HG03432 (cell line): ENCODE results near the gene PCNT.

Experiments used
- ATAC-seq: cut with Tn5 transposase; IDR thresholded peaks from one replicate; pipeline ENCODE4 v1.9.1; 2021; ENCODE audit warnings: mild to moderate bottlenecking, moderate library complexity; ENCODE audit not compliant: unreplicated experiment

The PCNT gene

DNA sequence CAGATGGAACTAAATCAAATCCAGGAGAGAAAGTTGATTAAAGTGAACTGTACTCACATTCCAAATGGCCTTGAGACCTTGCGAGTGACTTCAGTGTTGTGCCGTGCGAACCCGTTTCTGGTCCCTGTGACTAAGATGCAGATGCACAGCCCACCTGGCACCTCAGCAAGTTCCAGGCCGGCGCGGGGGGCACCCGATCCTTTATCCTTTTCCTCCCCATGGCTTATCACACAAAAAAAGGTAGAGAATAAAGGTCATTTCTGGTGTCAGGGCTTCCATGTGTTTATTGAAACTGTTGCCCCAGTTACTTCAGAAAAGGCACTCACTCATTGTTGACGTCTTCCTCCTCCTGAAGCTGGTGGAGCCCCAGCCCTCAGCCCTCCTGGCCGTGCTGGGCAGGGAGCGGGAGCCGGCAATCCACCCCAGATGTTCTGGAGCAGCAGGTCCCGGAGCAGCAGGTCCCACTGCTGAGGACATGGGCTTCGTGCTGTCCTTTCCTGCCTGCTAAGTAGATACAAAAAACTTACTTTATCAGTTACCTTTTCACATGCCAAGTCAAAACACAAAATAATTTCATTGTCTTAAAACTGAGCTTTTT, 53.0 kb downstream of the PCNT start:
- no peak for ATAC-seq

DNA sequence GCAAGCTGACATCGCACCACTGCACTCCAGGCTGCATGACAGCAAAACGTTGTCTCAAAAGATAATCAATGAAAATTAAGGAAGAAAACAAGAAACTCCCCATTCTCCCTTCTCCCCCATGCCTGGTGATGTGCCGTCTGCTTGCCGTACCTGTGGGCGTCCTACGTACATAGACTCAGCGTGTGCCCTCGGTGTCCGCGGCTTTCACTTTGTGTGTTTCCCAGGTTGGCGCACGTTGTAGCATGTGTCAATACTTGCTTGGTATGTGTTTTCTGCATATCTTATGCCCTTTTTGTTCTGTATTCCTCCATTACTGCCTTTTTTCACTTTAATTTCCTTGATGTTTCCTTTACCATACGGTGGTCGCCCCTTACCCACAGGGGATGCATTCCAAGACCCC, 53.8 kb downstream of the PCNT start:
- no peak for ATAC-seq

DNA sequence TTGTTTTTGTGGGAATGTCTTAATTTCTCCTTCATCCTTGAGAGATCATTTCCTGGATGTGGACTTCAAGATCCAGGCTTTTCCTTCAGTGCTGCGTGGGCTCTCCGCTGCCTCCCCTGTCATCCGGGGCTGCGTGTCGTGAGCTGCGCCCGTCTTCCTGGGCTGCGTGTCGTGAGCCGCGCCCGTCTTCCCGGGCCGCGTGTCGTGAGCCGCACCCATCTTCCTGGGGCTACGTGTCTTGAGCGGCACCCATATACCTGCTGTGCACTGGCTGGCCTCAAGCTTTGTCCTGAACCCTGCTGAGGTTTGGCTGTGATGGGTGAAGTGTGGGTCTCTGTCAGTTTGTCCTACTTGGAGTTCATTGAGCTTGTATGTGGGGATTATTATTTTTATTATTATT, 55.1 kb downstream of the PCNT start:
- no peak for ATAC-seq

DNA sequence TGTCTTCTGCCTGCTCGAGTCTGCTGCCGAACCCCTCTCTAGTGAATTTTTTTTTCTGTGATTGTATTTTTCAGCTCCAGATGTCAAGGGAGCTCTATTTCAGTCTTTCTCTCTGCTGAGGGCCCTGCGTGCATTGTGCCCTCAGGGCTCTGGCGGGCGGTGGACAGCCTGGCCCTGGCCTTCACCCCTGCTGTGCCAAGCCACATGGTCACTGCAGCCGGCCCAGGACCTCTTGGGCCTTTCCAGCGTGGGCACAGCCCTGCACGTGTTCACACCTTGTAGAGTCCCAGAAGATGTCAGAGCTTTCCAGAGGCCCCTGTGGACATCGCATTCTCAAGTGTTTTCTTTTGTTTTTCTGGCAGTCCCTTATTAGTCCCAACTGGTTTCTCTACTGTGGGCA, 55.7 kb downstream of the PCNT start:
- ATAC-seq = no peak

DNA sequence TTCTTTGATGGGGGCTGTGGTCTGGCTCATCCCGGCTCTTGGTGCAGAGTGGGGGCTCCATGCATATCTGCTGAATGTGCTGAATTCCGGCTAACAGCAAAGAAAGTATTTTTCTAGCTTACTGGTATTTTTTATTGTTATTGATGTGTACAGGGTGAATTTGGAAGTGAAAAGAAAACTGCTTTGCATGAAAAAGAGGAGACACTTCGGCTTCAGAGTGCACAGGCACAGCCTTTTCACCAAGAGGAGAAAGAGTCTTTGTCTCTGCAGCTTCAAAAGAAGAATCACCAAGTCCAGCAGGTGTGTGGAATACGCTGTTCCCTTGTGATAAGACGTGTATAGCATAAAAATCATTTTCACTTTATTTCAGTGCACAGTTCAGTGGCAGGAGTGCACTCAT, 57.6 kb downstream of the PCNT start:
- ATAC-seq = no peak

DNA sequence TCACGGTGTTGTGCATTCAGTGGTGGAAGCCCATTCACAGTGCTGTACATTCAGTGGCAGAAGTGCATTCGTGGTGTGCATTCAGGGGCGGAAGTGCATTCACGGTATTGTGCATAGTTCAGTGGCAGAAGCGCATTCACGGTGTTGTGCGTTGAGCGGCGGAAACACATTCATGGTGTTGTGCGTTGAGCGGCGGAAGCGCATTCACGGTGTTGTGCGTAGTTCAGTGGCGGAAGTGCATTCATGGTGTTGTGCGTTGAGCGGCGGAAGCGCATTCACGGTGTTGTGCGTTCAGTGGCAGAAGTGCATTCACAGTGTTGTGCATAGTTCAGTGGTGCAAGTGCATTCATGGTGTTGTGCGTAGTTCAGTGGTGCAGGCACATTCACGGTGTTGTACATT, 60.6 kb downstream of the PCNT start:
- no peak for ATAC-seq

DNA sequence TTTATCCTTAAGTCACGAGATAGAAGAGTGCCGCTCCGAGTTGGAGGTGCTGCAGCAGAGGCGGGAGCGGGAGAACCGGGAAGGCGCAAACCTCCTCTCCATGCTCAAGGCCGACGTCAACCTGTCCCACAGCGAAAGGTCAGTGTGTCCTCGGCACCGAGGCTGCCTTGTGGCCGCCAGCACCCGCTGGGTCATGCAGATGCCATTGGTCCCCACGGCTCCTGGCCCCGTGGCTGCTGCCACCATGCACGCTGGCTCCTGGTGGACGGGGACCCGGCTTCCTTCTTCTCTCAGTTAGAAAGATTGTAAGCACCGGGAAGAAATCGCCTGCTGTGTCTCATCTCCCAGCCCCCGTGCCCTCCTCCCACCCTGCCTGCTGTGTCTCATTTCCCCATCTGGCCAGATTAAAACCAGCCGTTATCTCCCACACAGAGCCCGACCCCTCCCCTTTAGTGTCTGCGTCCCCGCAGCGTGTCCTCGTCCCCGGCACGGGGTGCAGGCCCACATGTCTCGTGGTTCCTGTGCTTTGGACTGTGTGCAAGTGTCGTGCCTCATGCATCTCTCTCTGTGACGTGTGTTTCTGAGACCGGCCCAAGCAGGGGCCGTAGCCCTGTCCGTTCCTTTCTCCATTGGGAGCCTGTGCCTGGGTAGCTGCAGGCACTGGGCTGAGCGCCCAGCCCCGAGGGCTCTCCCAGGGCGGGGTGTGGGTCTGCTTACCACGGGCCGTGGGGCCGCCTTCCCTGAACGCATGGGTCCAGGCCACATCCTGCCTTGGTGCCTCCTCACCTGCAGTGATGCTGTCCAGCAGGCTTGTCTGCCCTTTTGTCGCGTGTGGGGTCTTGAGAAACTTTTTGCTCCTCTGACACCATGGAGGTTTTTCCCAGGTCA, 62.1 kb downstream of the PCNT start:
- ATAC-seq = no peak

DNA sequence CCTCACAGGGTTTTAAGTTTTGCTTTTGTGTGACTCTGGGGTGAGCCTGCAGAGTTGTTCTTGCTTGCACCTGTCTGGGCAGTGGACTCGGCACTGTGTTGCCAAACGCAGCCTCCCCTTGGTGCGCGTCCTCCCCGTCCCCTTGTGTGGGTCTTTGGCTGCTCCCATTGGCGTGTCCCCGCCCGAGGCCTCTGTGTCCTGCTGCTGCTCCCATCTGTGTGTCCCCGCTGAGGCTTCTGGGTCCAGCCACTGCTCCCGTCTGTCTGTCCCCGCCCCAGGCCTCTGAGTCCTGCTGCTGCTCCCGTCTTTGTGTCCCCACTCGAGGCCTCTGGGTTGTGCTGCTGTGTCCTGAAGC, 62.8 kb downstream of the PCNT start:
- ATAC-seq = no peak

DNA sequence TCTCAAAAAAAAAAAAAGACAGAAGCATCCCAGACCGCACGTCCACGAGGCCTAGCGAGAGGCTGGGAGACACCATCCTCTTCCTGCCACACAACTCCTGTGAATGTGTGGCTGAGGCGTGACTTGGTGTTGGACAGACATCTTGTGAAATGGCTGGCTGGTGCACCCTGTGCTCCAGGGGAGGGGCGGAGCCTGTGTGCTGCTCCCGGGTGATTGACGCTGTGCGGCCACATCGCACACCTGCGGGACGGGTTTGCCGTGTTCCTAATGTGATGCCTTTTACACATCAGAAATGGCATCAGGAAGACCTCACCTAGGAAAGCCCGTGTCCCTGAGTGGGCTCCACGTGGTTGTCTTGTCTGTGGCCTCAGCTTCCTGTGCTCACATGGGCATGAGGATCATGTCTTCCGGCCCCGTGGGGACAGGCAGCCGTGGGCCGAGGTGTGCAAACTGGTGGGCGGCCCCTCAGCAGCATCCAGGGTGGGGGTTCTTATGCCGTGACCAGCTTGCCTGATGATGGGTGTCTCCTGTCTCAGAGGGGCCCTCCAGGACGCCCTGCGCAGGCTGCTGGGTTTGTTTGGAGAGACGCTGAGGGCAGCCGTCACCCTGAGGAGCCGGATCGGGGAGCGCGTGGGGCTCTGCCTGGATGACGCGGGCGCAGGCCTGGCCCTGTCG, 64.4 kb downstream of the PCNT start:
- no peak for ATAC-seq

DNA sequence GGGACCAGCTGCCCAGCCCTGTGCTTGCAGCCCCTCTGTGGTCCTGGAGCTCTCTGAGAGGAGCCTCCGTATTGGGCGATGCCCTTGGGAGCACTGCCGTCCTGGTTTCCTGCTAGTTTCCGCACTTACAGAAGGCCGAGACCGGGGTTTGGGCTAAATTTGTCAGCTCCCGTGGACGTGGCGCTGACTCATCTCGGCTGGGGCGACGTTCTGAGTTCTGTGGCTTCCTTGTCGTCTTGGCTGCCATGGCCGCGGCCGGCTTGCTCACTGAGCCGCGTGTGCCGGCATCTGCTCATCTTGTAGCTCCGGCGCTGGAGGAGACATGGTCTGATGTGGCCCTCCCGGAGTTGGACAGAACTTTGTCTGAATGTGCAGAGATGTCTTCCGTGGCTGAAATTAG, 64.9 kb downstream of the PCNT start:
- no peak for ATAC-seq

DNA sequence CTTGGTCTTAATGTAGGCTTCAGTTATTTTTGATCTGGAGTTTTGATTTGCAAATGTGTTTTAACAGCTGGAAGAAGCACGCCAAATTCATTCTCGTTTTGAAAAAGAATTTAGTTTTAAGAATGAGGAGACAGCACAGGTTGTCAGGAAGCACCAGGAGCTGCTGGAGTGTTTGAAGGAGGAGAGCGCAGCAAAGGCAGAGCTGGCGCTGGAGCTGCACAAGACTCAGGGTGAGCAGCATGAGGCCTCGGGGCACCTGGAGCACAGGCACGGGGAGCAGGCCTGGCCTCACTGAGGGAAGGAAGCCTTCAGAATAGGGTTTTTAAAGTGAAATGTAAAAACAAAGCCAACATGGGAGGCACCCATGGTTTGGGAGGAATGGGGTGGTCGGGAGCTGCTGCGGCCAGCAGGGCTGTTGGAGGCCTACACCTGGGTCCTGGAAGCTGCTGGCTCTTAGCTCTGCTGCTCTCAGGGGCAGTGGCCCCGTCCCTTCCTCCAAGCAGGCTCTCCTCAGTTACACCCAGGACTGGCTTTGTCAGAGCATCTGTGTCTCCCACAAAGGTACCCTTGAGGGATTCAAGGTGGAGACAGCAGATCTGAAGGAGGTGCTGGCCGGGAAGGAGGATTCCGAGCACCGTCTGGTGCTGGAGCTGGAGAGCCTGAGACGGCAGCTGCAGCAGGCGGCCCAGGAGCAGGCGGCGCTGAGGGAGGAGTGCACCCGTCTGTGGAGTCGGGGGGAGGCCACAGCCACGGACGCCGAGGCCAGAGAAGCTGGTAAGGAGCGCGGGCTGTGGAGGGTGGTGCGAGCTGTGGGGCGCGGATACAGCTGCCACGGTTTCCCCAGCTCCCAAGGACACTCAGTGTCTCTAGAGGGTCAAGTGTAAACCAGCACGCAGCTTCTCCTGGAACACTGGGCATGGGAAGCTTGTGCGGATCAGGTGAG, 66.9 kb downstream of the PCNT start:
- ATAC-seq = no peak

DNA sequence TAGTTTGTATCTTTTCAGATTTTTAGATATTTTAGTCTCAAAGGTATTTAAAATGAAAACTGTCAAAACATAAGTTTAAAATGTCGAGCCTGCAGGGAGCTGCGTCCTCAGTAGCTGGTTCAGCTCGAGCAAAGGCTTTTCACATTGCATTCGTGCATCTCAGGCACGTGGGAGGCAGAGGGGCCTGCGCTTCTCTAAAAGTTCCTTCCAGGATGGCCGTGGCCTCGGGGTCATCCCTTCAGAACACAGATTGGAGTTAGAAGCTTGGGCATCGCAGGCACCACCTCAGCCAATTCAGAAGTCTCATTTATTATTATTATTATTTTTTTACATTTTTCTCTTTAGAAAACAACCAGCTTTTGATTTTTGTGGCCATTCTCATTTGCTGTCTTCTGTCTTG, 67.8 kb downstream of the PCNT start:
- no peak for ATAC-seq

DNA sequence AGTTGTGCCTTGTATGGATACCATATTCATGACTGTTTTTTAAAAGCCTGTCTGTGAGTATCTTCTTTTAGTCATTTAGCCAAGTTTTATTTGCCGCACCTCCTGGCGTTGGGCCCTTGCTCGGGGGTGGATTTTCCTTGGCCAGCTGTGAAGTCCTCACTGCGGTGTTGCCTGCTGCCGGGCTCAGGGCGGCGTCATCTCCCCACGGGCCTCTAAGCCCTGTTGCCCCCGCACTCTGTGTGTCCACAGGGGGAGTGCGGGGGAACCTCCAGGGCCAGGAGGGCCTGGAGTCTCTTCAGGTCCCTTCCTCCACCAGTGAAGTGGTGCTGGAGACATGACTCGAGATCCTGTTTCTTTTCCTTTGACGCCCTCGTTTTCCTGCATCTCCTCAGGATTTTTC, 69.0 kb downstream of the PCNT start:
- no peak for ATAC-seq

DNA sequence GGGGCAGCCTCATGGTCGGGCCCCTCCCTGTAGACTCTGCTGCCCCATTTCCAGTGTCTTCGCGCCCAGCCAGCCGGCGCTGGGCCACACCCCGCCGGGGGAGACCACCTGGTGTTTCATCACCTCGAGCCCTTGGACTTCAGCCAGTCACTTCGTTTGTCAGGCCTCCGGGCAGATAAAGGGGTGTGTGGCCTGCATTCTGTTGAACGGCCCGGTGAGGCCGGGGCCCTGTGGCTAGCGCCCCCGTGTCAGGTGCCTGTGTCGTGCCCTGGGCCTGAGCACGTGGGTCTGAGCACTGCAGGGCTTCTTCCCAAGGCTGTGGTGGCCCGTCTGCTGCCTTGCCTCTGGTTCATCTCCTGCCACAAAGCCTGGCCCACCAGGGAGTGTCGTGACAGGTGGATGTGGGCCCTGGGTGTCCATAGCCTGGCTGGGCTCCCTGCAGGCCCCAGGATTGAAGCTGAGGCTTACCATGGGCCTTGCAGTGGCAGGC, 69.5 kb downstream of the PCNT start:
- ATAC-seq = no peak

DNA sequence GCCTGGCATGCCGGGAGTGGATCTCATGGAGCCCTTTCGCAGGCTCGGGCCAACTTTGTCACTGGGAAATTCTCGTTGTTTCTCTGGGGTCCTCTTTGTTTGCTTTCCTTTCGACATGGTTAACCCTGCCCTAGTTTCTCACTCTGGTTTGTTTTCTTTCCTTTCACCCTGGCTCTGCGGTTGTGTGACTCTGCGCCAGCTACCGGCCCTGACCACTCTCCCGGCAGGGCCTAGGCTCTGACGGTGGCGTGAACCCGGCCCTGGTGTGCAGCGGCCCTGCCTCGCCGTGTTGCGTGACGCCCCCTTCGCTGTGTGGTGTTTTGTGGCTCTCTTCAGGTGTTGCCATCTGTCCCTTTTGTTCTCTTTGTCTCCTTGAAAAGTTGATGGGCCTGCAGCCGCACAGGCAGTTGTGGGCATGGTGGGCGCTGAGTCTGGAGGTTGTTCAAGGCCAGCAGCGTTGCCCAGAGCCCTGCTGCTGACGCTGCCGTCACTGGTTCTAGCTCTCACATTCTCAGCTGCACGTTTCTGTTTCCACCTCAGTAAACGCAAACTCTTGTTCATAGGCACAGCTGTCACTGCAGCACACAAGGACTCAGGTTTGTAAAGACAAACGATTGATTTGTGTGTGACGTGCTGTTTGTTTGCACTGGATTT, 70.1 kb downstream of the PCNT start:
- no peak for ATAC-seq

DNA sequence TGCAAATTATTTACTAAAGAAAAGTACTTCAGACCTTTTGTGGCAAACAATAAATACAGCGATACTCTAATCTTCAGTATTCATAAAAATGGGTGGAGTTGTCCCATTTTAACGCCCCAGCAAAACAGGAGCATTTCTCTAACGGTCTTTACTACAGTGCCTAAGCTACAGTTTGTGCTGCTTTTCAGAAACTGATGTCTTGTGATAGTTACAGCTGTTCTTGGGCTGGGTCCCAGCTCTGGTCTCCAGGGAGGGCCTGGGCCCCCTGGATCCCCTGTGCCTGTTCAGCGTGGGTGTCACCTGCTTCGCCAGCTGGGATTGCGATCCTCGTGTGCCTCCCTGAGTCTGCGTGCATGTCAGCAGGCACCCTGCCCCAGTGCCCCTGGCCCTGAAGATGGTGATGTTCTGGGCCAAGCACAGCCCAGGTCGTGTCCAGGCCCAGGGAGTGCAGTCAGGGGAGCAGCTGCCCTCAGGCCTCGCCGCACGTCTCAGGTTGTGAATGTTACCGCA, 70.7 kb downstream of the PCNT start:
- ATAC-seq = no peak

DNA sequence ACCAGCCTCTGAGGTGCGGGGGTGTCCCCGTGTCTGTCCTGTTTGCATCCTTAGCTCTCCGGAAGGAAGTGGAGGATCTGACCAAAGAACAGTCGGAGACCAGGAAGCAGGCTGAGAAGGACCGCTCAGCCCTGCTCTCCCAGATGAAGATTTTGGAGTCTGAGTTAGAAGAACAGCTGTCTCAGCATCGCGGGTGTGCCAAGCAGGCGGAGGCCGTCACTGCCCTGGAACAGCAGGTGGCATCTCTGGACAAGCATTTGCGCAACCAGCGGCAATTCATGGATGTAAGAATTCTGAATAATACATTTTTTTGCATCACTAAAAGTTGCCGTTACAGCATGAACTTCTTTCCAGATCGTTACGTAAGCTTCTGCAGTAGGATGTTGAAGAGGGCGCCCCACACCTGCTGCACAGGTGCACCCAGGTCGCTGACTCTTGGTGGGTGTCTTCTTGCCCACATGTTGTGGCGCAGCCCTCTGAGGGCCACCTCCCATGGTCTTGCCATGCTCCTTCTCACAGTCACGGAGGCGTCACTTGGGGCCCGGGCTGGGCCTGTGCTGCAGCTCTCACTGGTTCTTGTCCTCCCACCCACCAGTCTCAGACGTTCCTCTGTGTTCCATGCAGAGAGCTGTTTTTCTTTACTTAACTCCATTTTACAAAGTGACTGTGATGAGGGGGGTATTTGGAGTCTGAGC, 73.4 kb downstream of the PCNT start:
- no peak for ATAC-seq

DNA sequence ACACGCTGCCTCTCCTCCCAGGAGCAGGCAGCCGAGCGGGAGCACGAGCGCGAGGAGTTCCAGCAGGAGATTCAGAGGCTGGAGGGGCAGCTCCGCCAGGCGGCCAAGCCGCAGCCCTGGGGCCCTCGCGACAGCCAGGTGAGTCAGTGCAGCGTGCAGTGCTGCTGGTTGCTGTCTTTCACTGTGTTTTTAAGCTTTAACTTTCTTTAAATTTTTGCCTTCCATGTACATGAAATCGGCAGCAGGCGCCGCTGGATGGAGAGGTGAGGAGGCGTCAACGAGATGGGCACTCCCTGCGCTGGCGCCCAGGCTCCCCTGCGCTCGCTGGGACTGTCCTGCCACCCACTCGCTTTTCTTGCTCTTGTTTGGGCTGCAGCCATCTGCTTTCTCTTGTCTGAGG, 74.0 kb downstream of the PCNT start:
- no peak for ATAC-seq

DNA sequence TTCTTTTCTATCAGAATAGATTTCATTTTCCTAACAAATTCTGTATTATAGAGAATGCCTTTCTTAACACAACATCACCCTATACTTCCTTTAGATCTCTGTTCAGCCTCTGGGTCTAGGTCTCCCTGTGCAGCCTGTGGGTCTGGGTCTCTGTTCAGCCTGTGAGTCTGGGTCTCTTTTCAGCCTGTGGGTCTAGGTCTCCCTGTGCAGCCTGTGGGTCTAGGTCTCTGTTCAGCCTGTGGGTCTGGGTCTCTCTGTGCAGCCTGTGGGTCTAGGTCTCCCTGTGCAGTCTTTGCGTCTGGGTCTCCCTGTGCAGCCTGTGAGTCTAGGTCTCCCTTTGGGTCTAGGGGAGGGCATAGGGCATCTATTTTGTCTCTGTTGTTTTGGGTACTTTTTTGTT, 75.2 kb downstream of the PCNT start:
- ATAC-seq = no peak

DNA sequence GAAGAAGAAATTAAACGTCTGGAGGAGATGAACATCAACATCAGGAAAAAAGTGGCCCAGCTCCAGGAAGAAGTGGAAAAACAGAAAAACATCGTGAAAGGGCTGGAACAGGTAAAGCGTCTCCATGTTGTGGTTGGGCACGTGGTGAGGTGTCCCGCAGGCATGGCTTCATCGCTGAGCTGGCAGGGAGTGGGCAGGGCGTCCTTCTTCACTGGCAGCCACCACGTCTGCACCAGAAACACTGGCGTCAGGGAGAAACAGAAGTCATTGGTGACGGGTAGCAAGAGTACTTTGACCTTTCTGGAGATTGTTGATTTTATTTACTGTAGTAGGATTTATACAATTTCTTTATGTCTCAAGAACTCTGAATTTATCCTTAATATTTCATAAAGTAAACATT, 75.7 kb downstream of the PCNT start:
- ATAC-seq = no peak
